Pancreas (tissue), 10 donors: ENCODE measurements around the gene LUC7L. TPM values are rescaled to one million over a fixed set of nuclear protein-coding genes. Genes with fewer than 3 reads are reported as not detected.

Experiments used
- ATAC-seq, 4 donors: fragments of 200-7000 bp; cut with Tn5 transposase; one replicate each; pipeline versions ENCODE4 v1.8.0 to v1.9.1; 2020; ENCODE audit warnings: mild to moderate bottlenecking in 4 of 4, moderate library complexity in 4 of 4
- DNase-seq, 6 donors: peaks; one replicate each; pipeline ENCODE4 v3.0.0-alpha.2; 2020
- FAIRE-seq: peaks from 2 replicates; lab custom pipeline; 2012; peaks lifted over from hg19 to GRCh38; lab: Jason Lieb, UNC
- H3K27ac ChIP-seq, 4 donors: fragments of 200-600 bp; sonication (generic); 1 replicate in 3 of 4; 2 replicates in 1 of 4; pipeline versions ENCODE4 v1.5.0 to v1.8.0; 2020
- H3K27me3 ChIP-seq, 4 donors: fragments of 200-600 bp; one replicate each; pipeline ENCODE4 v1.8.0; 2021
- H3K36me3 ChIP-seq, 3 donors: fragments of 200-600 bp; sonication (generic) in 1 of 3; one replicate each; pipeline versions ENCODE4 v1.5.0 to v1.8.0; 2020 to 2021
- H3K4me1 ChIP-seq, 3 donors: fragments of 200-600 bp; one replicate each; pipeline ENCODE4 v1.8.0; 2021
- H3K4me3 ChIP-seq, 4 donors: fragments of 200-600 bp; sonication (generic) in 2 of 4; one replicate each; pipeline versions ENCODE4 v1.5.0 to v1.8.0; 2020 to 2021
- H3K9me3 ChIP-seq, 4 donors: fragments of 200-600 bp; one replicate each; pipeline ENCODE4 v1.8.0; 2021
- CTCF ChIP-seq, 4 donors: fragments of 200-600 bp; sonication (generic) in 3 of 4; IDR thresholded peaks; one replicate each; pipeline versions ENCODE4 v1.5.0 to v1.8.0; 2021; ENCODE audit warnings: antibody characterized with exemption in 4 of 4
- WGBS, 2 donors: extraction: QIAGEN DNeasy Blood & Tissue Kit; methylation state at CpG; one replicate each; pipeline ENCODE4 v1.1.7; 2013; 5-methylcytosine and 5-hydroxymethylcytosine counted together
- intact Hi-C, 3 donors: fragments of 100-400 bp; cut with DNase I; formaldehyde crosslinking; loops; one replicate each; pipeline versions ENCODE4 v1.11.1 to v1.14.2; 2022
- polyA plus RNA-seq, 2 donors: library from polyadenylated mRNA; stranded (reverse); fragments of 200-250 nt; gene quantifications; one replicate each; pipeline ENCODE4 v1.2.3, GENCODE V29; 2013
- total RNA-seq, 6 donors: library from RNA; stranded (reverse); fragmentation: NEBNext Ultra II Directional in 4 of 6; extraction: Animal tissue kit (Norgen Biotek cat#: 25700) in 4 of 6; gene quantifications; one replicate each; pipeline versions ENCODE4 v1.2.1 to v1.2.4, GENCODE V29; 2021 to 2023
- donor health status: healthy with polysubstance abuse.
- donor health status: DM: no; HTN: no; CAD: no; lungs with moderate emphysema.
- donor health status: DM: no; HTN: no; CAD: no.
- donor health status: control.
- donor health status: control.
- donor health status: Bipolar disorder and iron deficiency.
- donor health status: DM: yes; HTN: yes; CAD: no.
- donor health status: DM: no; HTN: no; CAD: no.
- donor health status: DM: no; HTN: no; CAD: no.
- donor health status: DM: yes; HTN: yes; CAD: no.

The LUC7L gene
- total and polyA plus RNA-seq, 8 donors = 20.6 to 333 (median 37.5) TPM

- Histone ChIP-seq H3K4me1 (peaks cover 0 to 12% (median 12%) of the 10 kb centered on the region in 3 donors), H3K36me3 (peaks cover 0 to 40% (median 13%) of the 10 kb centered on the region in 3 donors), H3K27me3 (no peaks in the 10 kb centered on the region), H3K27ac (no peak overlapping the region), H3K9me3 (no peaks in the 10 kb centered on the region), H3K4me3 (no peak overlapping the region)
- 80 to 81% methylated on average over 12 of the region's 12 CpGs for WGBS, 2 donors
- ATAC-seq = no peak
- peak in 2 of 6 donors; percentile 11 to 26 for DNase-seq
- no peak for TF ChIP-seq CTCF (IDR thresholded peaks at IDR 0.05)
- intact Hi-C loops = no loop called here
- no peak for FAIRE-seq
These were observed 36.5 kb upstream of the LUC7L start for GRCh38 chr16:265711-266110.

DNA sequence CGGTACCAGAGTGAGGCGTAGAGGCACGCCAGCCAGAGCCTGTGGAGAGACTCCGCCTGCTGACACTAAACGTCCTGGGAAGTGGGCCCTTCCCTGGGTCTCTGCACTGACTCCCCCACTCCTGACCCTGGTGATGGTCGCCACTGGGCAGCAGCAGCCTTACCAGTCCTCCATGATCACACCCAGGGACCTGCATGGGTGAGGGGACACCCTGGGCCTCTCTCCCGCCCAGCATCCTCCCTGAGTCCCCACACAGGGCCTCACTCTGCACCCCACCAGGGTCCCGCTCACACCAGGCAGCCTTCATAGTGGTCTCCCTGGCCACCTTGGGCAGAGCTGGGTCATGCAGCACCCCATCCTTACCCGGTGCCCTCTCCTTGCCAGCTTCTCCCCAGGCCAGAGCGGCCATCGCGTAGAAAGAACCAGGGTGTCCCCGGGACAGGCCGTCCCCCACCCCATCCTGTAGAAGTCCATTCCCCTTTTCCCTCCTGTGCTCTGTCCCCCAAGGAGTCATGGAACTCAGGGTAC, 35.8 kb upstream of the LUC7L start:
- intact Hi-C loops = no loop called here
- ATAC-seq (no peak), DNase-seq (peak in 3 of 6 donors; percentile 13 to 64 (median 26)), FAIRE-seq (no peak)
- H3K9me3 ChIP-seq = no peaks in the 10 kb centered on the region
- WGBS, 2 donors = 91 to 95% methylated on average over 14 of the region's 14 CpGs
- no peak overlapping the region for H3K4me3 ChIP-seq
- H3K27ac ChIP-seq = no peak overlapping the region
- peaks cover 0 to 46% (median 13%) of the 10 kb centered on the region in 3 donors for H3K36me3 ChIP-seq
- H3K4me1 ChIP-seq = peaks cover 0 to 12% (median 12%) of the 10 kb centered on the region in 3 donors
- H3K27me3 ChIP-seq = no peaks in the 10 kb centered on the region
- TF ChIP-seq CTCF (IDR thresholded peaks at IDR 0.05) = no peak

GRCh38 chr16:264440-264951, 35.2 kb upstream of the LUC7L start:
- DNase-seq (peak in 4 of 6 donors; percentile 11 to 76 (median 42)), ATAC-seq (no peak), FAIRE-seq (no peak)
- no peaks in the 10 kb centered on the region for H3K9me3 ChIP-seq
- no peak for TF ChIP-seq CTCF (IDR thresholded peaks at IDR 0.05)
- 92 to 93% methylated on average over 23 of the region's 23 CpGs for WGBS, 2 donors
- H3K4me3 ChIP-seq = no peak overlapping the region
- peaks cover 0 to 51% (median 13%) of the 10 kb centered on the region in 3 donors for H3K36me3 ChIP-seq
- intact Hi-C loops = no loop called here
- peaks cover 0 to 12% (median 12%) of the 10 kb centered on the region in 3 donors for H3K4me1 ChIP-seq
- no peaks in the 10 kb centered on the region for H3K27me3 ChIP-seq
- H3K27ac ChIP-seq = no peak overlapping the region

- 92 to 97% methylated on average over 17 of the region's 17 CpGs for WGBS, 2 donors
- H3K27me3 ChIP-seq = no peaks in the 10 kb centered on the region
- no peak overlapping the region for H3K4me3 ChIP-seq
- DNase-seq (peak in 3 of 6 donors; percentile 10 to 67 (median 25)), FAIRE-seq (no peak), ATAC-seq (no peak)
- peaks cover 0 to 51% (median 13%) of the 10 kb centered on the region in 3 donors for H3K36me3 ChIP-seq
- peaks cover 0 to 8% (median 6%) of the 10 kb centered on the region in 3 donors for H3K4me1 ChIP-seq
- no peak for TF ChIP-seq CTCF (IDR thresholded peaks at IDR 0.05)
- H3K27ac ChIP-seq = no peak overlapping the region
- H3K9me3 ChIP-seq = no peaks in the 10 kb centered on the region
- intact Hi-C loops = no loop called here
These were observed 34.7 kb upstream of the LUC7L start for GRCh38 chr16:263944-264343.

DNA sequence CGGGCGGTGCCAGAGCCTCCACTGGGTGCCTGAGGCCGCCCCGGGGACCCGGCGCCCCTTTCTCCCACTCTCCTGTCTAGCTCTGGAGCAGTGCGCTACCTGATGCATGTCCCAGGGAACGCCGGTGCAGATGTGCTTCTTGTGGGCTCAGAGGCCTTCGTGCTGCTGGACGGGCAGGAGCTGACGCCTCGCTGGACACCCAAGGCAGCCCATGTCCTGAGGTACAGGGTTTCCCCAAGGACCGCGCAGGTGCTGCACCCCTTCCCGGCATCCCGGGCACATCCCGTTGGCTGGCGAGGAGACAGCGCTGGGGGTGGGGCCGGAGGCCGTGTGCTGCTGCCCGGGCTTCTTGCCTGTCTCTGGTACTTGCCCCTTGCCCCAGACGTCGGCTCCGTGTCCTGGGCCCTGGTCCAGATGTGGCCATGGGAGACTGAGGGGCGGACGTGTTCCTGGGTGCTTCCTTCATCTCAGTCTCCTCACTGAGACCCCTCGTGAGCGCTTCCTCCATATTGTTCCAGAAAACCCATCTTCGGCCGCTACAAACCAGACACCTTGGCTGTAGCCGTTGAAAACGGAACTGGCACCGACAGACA, 34.0 kb upstream of the LUC7L start:
- Histone ChIP-seq H3K4me1 (peaks cover 0 to 7% (median 2%) of the 10 kb centered on the region in 3 donors), H3K27ac (no peak overlapping the region), H3K27me3 (no peaks in the 10 kb centered on the region), H3K4me3 (no peak overlapping the region), H3K36me3 (peaks cover 0 to 51% (median 13%) of the 10 kb centered on the region in 3 donors), H3K9me3 (no peaks in the 10 kb centered on the region)
- FAIRE-seq (no peak), ATAC-seq (no peak), DNase-seq (peak in 3 of 6 donors; percentile 12 to 68 (median 30))
- intact Hi-C loops = no loop called here
- no peak for TF ChIP-seq CTCF (IDR thresholded peaks at IDR 0.05)
- 95 to 97% methylated on average over 35 of the region's 35 CpGs for WGBS, 2 donors
